HTR-8/SVneo (cell line): ENCODE results near the gene PNPLA7.

Experiments
- DNase-seq: peaks from one replicate; pipeline ENCODE4 v3.0.0; 2011; ENCODE audit warnings: low spot score, mixed read lengths; ENCODE audit not compliant: insufficient read length
- FAIRE-seq: peaks from 2 replicates; lab custom pipeline; 2011; peaks lifted over from hg19 to GRCh38; lab: Jason Lieb, UNC

The PNPLA7 gene

DNA sequence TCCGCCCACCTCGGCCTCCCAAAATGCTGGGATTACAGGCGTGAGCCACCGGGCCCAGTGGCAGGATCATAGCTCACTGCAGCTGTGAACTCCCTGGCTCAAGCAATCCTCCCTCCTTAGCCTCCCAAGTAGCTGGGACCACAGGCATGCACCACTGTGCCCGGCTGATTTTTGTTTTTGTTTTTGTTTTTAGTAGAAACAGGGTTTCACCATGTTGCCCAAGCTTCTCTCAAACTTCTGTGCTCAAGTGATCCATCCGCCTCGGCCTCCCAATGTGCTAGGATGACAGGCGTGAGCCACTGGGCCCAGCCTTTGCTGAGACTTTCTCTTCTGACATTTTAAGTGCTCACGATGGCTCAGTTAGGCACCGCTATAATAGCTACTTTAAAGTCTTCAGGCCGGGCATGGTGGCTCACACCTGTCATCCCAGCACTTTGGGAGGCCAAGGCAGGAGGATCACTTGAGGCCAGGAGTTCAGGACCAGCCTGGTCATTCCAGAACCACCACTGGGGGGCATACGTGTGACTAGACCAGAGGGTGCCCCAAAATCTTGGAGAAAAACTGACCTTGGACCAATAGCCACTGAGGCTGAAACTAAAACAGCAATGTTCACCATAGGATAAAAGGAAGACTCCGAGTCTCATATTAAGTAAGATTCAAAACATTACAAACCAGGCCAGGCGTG is 106.0 kb downstream of the PNPLA7 start:
- DNase-seq (no peak), FAIRE-seq (no peak)

- FAIRE-seq (no peak), DNase-seq (no peak)
These were observed 108.3 kb downstream of the PNPLA7 start for GRCh38 chr9:137441935-137442321.

- peak; percentile 74 for DNase-seq
These were observed 108.8 kb downstream of the PNPLA7 start, which contains the start of gene ENTPD8 for GRCh38 chr9:137441289-137441934. Gene ENTPD8 (minus strand): TSS chr9:137441357. CDS start chr9:137438285, 3,072 bp downstream.

DNA sequence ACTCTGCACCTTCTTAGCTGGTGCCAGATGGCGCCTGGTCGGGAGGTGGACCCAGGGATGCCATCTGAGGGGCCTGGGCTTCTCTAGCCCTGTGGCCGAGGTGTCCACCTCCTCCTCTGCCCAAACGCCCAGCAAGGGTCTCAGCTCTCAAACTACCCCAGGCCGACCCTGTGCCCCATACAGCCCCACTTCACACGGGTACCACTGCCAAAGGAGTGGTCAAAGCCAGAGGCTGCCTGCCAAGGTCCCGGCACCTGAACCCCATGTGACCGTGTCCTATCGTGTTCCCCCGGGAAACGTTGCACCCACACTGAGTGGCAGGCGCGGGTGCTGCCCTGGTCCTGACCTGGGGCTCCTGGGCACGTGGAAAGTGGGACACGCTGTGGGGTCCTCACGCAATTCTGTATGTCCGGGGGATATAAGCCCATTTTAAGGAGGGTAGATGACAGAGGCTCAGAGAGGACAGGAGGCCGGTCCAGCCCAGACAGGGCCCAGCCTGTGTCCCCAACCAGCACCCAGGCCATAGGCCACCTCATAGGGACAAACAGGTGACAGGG is 111.0 kb downstream of the PNPLA7 start:
- DNase-seq = no peak
- no peak for FAIRE-seq

More at GRCh38 chr9:137441289-137441934, 108.8 kb downstream of the PNPLA7 start, which contains the start of gene ENTPD8:
- FAIRE-seq = no peak

DNA sequence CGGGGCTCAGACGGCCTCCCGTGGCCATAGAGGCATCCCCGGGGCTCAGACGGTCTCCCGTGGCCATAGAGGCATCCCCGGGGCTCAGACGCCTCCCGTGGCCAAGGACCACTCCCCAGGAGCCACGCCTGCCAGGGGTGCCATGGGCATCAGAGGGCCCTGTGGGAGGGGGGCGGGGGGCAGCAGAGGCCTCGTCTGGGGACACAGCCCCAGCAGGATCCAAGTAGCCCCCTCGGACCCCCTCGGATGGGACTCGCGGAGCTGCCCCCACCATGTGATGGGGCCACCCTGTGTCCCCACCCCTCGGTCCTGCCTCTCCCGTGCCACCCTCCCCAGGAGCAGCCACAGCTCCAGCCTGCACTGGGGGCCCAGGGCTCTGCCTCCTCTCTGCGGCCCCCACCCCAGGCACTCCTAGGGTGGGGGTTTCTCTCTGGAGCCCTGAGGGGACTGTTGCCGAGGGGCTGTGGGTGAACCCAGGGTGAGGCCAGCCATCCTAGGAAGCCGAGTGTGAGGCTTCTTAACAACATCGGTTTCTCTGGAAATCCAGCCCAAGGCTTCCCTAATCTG is 111.5 kb downstream of the PNPLA7 start:
- DNase-seq (no peak), FAIRE-seq (no peak)

GRCh38 chr9:137437691-137438590 is 112.3 kb downstream of the PNPLA7 start:
- no peak for FAIRE-seq

GRCh38 chr9:137436761-137437600 is 113.2 kb downstream of the PNPLA7 start:
- FAIRE-seq (no peak), DNase-seq (no peak)

More at GRCh38 chr9:137437691-137438590, 112.3 kb downstream of the PNPLA7 start:
- DNase-seq = no peak

DNA sequence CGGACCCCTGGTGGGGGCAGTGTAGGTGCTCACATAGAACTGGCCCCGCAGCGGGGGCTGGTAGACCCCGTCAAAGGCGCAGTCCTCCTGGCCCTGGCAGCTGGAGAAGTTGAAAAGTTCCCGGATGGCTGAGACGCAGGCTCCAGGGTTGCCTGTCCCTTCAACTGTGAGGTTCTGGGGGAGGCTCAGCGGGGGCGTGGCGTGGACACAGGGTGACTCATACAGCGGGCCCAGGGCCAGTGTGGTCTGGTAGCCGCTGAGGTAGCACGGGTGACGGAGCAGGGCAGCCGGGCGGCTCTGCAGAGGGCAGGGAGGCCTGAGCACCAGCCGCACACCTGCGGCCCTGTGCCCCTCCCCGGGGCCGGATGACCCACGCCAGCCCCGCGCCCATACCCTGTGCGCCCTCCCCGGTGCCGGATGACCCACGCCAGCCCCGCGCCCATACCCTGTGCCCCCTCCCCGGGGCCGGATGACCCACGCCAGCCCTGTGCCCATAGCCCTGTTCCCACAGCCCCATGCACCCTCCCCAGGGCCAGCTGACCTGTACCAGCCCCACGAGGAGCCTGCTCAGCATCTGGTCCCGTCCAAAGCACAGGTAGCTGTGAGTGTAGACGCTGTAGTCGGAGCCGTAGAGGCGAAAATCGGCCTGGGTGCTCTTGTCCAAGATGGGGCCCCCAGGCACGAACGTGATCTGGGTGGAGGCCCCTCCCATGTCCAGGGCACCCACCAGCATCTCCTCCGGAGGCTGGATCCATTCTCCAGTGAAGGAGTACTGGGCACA is 114.0 kb downstream of the PNPLA7 start:
- FAIRE-seq = peak; percentile 64
- DNase-seq = peak; percentile 84

DNA sequence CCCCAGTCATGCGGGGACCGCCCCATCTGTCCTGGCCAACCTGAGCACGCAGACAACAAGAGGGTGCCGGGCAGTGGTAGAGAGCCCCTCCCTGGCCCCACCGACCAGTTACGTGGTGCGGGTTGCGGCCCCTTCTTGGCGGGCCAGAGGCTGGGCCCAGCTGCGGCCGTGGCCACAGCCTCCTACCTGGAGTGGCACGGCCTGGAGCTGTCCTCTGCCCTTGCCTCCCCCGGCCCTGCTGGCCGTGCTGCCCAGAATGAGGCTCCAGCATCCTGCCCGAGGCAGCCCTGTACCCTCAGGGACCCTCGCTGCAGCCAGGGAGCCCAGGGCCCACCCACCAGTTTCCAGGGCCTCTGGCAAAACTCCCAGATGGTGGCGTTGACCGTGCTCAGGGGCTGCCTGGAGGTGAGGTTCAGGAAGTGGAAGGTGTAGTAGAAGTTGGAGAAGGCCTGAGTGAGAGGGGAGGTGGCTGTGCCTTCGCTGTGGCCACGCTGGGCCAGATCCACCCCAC is 114.8 kb downstream of the PNPLA7 start:
- FAIRE-seq = no peak
- no peak for DNase-seq

DNA sequence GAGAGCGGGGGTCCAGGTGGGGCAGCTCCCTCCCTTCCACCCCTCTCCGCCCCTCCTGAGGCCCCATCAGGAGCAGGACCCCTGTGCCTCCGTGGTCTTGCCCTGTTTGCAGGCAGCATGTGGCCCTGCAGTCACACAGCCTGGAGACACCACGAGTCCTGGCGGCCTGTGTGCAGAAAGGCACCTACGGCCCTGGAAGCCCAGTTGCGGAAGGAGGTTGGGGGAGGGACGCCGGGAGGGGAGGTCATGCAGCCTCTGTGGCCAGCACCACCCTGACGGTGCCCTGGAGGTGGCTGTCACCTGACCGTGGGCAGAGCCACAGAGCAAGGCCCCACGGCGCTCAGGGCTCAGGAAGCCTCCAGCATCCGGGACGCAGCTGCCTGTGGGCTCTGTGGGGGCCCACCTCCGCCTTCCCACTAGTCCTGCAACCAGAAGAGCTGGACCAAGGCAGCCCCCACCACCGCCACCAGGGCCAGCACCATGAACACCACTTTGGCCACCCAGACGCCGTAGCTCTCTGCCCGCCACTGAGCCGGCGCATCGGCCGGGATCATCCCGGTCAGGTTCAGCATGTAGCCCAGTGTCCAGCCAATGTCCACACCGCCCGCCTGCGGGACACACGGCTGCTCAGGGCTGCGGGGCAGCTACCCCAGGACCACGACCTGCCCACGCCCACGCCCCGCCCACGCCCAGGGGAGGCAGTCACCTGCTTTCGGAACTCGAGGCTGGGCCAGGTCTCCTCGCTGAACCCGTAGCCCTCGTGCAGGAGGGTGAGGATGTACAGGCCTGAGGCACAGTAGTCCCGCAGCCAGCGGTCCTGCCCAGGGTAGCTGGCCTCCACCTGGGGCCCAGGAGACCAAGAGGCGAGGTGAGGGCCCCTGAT is 115.5 kb downstream of the PNPLA7 start:
- DNase-seq (no peak), FAIRE-seq (no peak)

- DNase-seq (no peak), FAIRE-seq (no peak)
These were observed 116.2 kb downstream of the PNPLA7 start for GRCh38 chr9:137433916-137434431.

GRCh38 chr9:137433349-137433915 is 116.8 kb downstream of the PNPLA7 start:
- DNase-seq = no peak
- FAIRE-seq = no peak

DNA sequence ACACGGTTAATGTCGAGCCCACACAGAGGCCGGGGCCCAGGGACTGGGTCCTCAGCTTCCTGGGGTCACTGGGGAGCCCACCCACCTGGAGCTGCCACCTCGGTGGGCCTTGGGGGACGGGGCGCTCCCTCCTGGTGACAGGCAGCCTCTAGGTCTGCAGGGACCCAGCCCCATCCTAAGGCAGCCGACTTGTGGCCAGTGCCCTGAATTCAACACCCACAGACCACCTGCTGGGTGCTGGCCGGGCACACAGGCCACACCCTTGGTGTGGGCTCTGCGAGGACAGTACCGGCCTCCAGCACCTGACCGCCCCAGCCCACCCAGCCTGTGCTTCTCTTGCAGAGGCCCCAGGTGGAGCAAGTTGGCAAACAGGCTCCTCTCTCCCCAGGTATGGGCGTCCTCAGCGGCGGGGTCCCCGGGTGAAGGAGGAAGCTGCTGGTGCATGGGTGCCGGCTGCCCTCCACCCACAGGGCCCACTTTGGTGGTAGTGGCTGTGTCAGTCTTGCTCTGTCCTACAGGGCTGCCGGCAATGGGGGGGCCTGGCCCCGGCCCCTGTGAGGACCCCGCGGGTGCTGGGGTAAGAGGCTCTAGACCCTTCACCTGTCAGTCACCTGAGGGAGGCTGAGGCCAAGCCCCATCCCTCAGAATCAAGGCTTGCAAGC is 117.4 kb downstream of the PNPLA7 start:
- no peak for FAIRE-seq
- DNase-seq = no peak

DNA sequence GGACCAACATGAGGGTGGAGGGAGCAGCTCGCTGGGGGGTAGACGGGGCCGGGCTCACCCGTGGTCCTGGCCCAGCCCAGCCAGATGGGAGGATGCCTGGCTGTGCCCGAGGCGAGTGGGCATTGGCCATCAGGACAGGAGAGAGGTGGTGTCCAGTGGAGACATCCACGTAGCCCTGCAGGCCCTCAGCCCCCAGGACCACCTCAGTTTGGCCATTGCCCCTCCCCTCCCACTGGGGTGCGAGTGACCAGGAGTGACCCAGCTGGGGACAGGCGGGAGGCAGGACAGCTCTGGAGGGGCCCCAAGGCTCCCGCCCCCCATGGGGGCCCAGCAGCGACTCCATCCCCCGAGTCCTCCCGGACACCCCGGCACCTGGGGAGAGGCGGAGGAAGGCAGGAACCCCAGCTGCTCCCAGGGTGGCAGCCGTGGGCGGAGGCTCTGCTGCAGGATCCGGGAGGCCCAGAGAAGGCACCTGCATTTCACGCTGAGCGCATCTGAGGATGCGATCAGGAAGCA is 118.7 kb downstream of the PNPLA7 start:
- FAIRE-seq = no peak
- DNase-seq = no peak

DNA sequence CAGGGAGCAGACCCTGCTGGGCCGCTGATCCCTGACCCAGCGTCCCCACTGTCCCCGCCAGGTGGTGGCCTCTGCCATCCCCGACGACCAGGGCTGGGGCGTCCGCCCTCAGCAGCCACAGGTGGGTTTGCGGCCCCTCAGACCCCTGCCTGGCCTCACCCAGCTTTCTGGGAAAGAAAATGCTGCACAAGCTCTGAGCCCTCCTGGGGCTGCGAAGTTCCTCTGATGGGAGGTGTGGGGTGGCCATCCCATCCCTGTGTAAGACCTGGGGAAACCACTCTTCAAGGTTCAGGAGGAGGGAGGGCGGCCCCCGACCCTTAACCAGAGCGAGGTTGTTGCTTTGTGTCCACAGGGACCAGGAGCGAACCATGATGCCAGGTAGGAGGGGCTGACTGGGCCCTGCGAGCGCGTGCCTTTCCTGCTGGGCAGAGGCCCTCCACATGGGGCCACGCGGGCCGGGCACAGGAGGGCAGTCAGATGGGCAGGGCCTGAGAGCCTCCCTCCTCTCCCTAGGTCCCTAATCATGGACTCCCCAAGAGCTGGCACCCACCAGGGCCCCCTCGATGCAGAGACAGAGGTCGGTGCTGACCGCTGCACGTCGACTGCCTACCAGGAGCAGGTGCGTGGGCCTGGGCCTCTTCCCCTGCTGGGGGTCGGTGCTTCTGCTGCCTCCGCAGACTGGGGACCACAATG is 119.3 kb downstream of the PNPLA7 start:
- FAIRE-seq = no peak
- no peak for DNase-seq
